GM12878 (cell line): ENCODE data around the gene SULT2B1. TPM values are rescaled to one million over a fixed set of nuclear protein-coding genes. Genes with fewer than 3 reads are reported as not detected.

Experiments used
- ATAC-seq: fragments of 200-7000 bp; cut with Tn5 transposase; 3 replicates; pipeline ENCODE4 v1.9.1; 2020; ENCODE audit warnings: mild to moderate bottlenecking, moderate library complexity
- BruUV-seq: library from RNA; stranded (reverse); fragments of 400-500 nt; replicated peaks from 2 replicates; lab custom pipeline; 2021; lab: Mats Ljungman, UMichigan
- CTCF ChIA-PET: fragments of 300-600 bp; sonication (Branson Sonifier 250); formaldehyde crosslinking; extraction: SDS; loops from one replicate; lab custom pipeline; 2021; ENCODE audit warnings: inconsistent platforms; lab: Yijun Ruan, JAX
- POLR2A ChIA-PET: fragments of 350-600 bp; formaldehyde crosslinking; extraction: SDS; loops from one replicate; lab custom pipeline; 2021; ENCODE audit warnings: inconsistent platforms; lab: Charles Lee
- RAD21 ChIA-PET: fragments of 300-600 bp; sonication (Branson Sonifier 250); formaldehyde crosslinking; loops from one replicate; lab custom pipeline; 2023; ENCODE audit warnings: antibody characterized with exemption; ENCODE audit not compliant: unreplicated experiment; lab: Charles Lee
- SMC1A ChIA-PET: fragments of 300-600 bp; sonication (Branson Sonifier 250); formaldehyde crosslinking; loops from one replicate; lab custom pipeline; 2023; ENCODE audit not compliant: unreplicated experiment, uncharacterized antibody; lab: Charles Lee
- DNase-seq: peaks from one replicate; pipeline ENCODE4 v3.0.0-alpha.2; 2011; ENCODE audit warnings: low read depth, low spot score
- FAIRE-seq: peaks from 3 replicates; lab custom pipeline; 2011; peaks lifted over from hg19 to GRCh38; lab: Jason Lieb, UNC
- H2AFZ ChIP-seq: 2 replicates; pipeline ENCODE4 v1.6.0; 2011; ENCODE audit warnings: low read depth, low read length, control low read depth; ENCODE audit not compliant: control insufficient read depth
- H3K27ac ChIP-seq: 2 replicates; pipeline ENCODE4 v1.5.1; 2011; ENCODE audit warnings: control low read depth; ENCODE audit not compliant: control insufficient read depth, insufficient read depth
- H3K27me3 ChIP-seq, 2 experiments: replicated peaks in 1 of 2; 2 replicates each; pipeline versions ENCODE4 v1.6.0 to v1.6.1; 2011; ENCODE audit warnings: low read length in 1 of 2; ENCODE audit not compliant: control insufficient read depth in 2 of 2, insufficient read depth in 2 of 2
- H3K36me3 ChIP-seq, 2 experiments: 2 replicates each; pipeline ENCODE4 v1.5.1; 2011; ENCODE audit warnings: low read length in 1 of 2; ENCODE audit not compliant: control insufficient read depth in 2 of 2, insufficient read depth in 2 of 2
- H3K4me1 ChIP-seq: 2 replicates; pipeline ENCODE4 v1.6.1; 2011; ENCODE audit warnings: mild to moderate bottlenecking, low read length, moderate library complexity, mixed read lengths; ENCODE audit not compliant: control insufficient read depth, insufficient read depth
- H3K4me2 ChIP-seq: 2 replicates; pipeline ENCODE4 v1.6.0; 2011; ENCODE audit warnings: control low read depth; ENCODE audit not compliant: control insufficient read depth, insufficient read depth
- H3K4me3 ChIP-seq: fragments of 200-600 bp; sonication (generic); 2 replicates; pipeline ENCODE4 v1.5.1; 2016
- H3K79me2 ChIP-seq: 2 replicates; pipeline ENCODE4 v1.6.0; 2011; ENCODE audit warnings: low read length; ENCODE audit not compliant: control insufficient read depth, insufficient read depth
- H3K9ac ChIP-seq: 2 replicates; pipeline ENCODE4 v1.8.0; 2011; ENCODE audit warnings: low read length, control low read depth, mixed read lengths; ENCODE audit not compliant: control insufficient read depth, insufficient read depth
- H3K9me3 ChIP-seq: replicated peaks from 3 replicates; pipeline ENCODE4 v1.5.1; 2011; ENCODE audit warnings: mild to moderate bottlenecking, low read length; ENCODE audit not compliant: control insufficient read depth, insufficient read depth
- H4K20me1 ChIP-seq: 2 replicates; pipeline ENCODE4 v1.6.0; 2011; ENCODE audit not compliant: control insufficient read depth, insufficient read depth
- BMI1 ChIP-seq: fragments of 450-650 bp; IDR thresholded peaks from 2 replicates; pipeline ENCODE4 v1.6.1; 2016; ENCODE audit warnings: mild to moderate bottlenecking, moderate library complexity, borderline replicate concordance
- IRF3 ChIP-seq: fragments of 450-650 bp; IDR thresholded peaks from 2 replicates; pipeline ENCODE4 v1.6.1; 2014; ENCODE audit warnings: mild to moderate bottlenecking
- MEF2B ChIP-seq: fragments of 450-650 bp; IDR thresholded peaks from 2 replicates; pipeline ENCODE4 v1.6.1; 2018; ENCODE audit warnings: mild to moderate bottlenecking, moderate library complexity; ENCODE audit not compliant: partially characterized antibody, poor library complexity, severe bottlenecking
- NR2C1 ChIP-seq: fragments of 450-650 bp; IDR thresholded peaks from 2 replicates; pipeline ENCODE4 v1.6.1; 2017; ENCODE audit warnings: antibody characterized with exemption, mild to moderate bottlenecking, moderate library complexity
- POLR2AphosphoS5 ChIP-seq: IDR thresholded peaks from 2 replicates; pipeline ENCODE4 v1.6.1; 2011; ENCODE audit warnings: mild to moderate bottlenecking, low read length, inconsistent platforms
- SIX5 ChIP-seq: IDR thresholded peaks from 2 replicates; pipeline ENCODE4 v1.6.1; 2011; ENCODE audit warnings: mild to moderate bottlenecking, low read depth, low read length, moderate library complexity; ENCODE audit not compliant: severe bottlenecking
- ZNF384 ChIP-seq: IDR thresholded peaks from 2 replicates; pipeline ENCODE4 v1.6.1; 2012; ENCODE audit warnings: low read depth, mild to moderate bottlenecking, low read length, improper control_type of control experiment, borderline replicate concordance
- ZNF622 ChIP-seq: fragments of 450-650 bp; IDR thresholded peaks from 2 replicates; pipeline ENCODE4 v1.6.1; 2017; ENCODE audit warnings: mild to moderate bottlenecking, inconsistent platforms
- ZZZ3 ChIP-seq: IDR thresholded peaks from 2 replicates; pipeline ENCODE4 v1.6.1; 2011; ENCODE audit warnings: low read depth; ENCODE audit not compliant: control insufficient read depth, insufficient read length
- WGBS: methylation state at CpG from one replicate; pipeline ENCODE4 v1.1.6; 2016; ENCODE audit warnings: low lambda C conversion rate; ENCODE audit not compliant: insufficient replicate concordance, insufficient coverage; ENCODE audit errors: missing lambda C conversion rate; 5-methylcytosine and 5-hydroxymethylcytosine counted together
- in situ Hi-C: fragments of 300-500 bp; cut with MboI; formaldehyde crosslinking; loops from 9 replicates; pipeline ENCODE4 v1.14.3; 2018; ENCODE audit warnings: mixed read lengths
- intact Hi-C: fragments of 100-400 bp; cut with micrococcal nuclease; formaldehyde crosslinking; loops from one replicate; pipeline ENCODE4 v1.14.2; 2022; ENCODE audit not compliant: unreplicated experiment
- polyA plus RNA-seq, 11 experiments: library from polyadenylated mRNA; depleted of rRNA in 4 of 11; unstranded in 6 of 11; stranded (reverse) in 5 of 11; fragments of >200 nt; fragmentation: Nextera tagmentation in 4 of 11; fragmentation: Illumina TruSeq in 1 of 11; extraction: Ambion mirVana in 4 of 11; extraction: Trizol in 1 of 11; gene quantifications; 1 replicate in 1 of 11; 2 replicates in 10 of 11; pipeline versions ENCODE4 v1.2.1 to v1.2.3, GENCODE V29; 2011 to 2016; ENCODE audit warnings: inconsistent platforms in 2 of 11, missing spikeins in 2 of 11, low read depth in 1 of 11
- total RNA-seq, 4 experiments: library from RNA; depleted of rRNA in 3 of 4; stranded (reverse); fragments of >200 nt in 3 of 4; fragmentation: Illumina TruSeq in 1 of 4; extraction: Trizol in 1 of 4; gene quantifications; 2 replicates each; pipeline versions ENCODE4 v1.2.1 to v1.2.3, GENCODE V29; 2013 to 2021
- TF ChIP-seq, protein P1 (sequence below): IDR thresholded peaks from 2 replicates; pipeline ENCODE4 v1.6.1; 2011; ENCODE audit warnings: low read depth, low read length, improper control_type of control experiment, borderline replicate concordance

The SULT2B1 gene
- total and polyA plus RNA-seq, 10 of the 15 experiments (the other 5 are each of a cell fraction or from before 2014, with no cell fraction given), result 0.11 to 0.14 TPM; not detected in 8

DNA sequence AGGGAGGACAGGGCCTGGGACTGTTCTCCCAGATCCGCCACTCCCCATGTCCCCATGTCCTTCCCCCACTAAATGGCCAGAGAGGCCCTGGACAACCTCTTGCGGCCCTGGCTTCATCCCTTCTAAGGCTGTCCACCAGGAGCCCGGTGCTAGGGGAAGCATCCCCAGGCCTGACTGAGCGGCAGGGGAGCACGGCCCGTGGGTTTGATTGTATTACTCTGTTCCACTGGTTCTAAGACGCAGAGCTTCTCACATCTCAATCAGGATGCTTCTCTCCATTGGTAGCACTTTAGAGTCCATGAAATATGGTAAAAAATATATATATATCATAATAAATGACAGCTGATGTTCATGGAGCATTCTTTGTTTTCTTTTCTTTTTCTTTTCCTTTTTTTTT is 55.4 kb downstream of the SULT2B1 start:
- WGBS, result 80% methylated on average over 7 of the region's 7 CpGs
- SMC1A ChIA-PET, result no interaction called here
- RAD21 ChIA-PET, result interaction anchor here (1.0 kb wide), 1 partner anchor 23 kb away, joined by 3 read pairs; no protein-coding TSS in a partner anchor
- Histone ChIP-seq H3K4me3 (no peak overlapping the region), H2AFZ (no peak overlapping the region), H3K27me3 (no peaks in the 10 kb centered on the region), H3K79me2 (no peaks in the 10 kb centered on the region), H3K27ac (no peak overlapping the region), H3K4me1 (no peaks in the 10 kb centered on the region), H3K9me3 (no peaks in the 10 kb centered on the region), H4K20me1 (no peaks in the 10 kb centered on the region), H3K4me2 (no peak overlapping the region), H3K9ac (no peak overlapping the region), H3K36me3 (no peaks in the 10 kb centered on the region)
- intact Hi-C loops (no loop called here), in situ Hi-C loops (no loop called here)
- TF ChIP-seq MEF2B, result no peak
- TF ChIP-seq BMI1, result no peak
- TF ChIP-seq IRF3, result no peak
- no peak for TF ChIP-seq POLR2AphosphoS5
- TF ChIP-seq NR2C1, result no peak
- no peak for TF ChIP-seq ZZZ3
- TF ChIP-seq, protein P1, sequence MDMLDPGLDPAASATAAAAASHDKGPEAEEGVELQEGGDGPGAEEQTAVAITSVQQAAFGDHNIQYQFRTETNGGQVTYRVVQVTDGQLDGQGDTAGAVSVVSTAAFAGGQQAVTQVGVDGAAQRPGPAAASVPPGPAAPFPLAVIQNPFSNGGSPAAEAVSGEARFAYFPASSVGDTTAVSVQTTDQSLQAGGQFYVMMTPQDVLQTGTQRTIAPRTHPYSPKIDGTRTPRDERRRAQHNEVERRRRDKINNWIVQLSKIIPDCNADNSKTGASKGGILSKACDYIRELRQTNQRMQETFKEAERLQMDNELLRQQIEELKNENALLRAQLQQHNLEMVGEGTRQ, result no peak
- no peak for TF ChIP-seq ZNF384
- TF ChIP-seq ZNF622, result no peak
- TF ChIP-seq SIX5, result no peak
- FAIRE-seq, result no peak
- no peak for DNase-seq
- BruUV-seq, result no TSS peak
- CTCF ChIA-PET, result interaction anchor here (2.0 to 2.7 kb wide), 4 partner anchors 10 to 22 kb away, joined by 8 to 26 read pairs (median 16); no protein-coding TSS in a partner anchor
- ATAC-seq, result no peak
- POLR2A ChIA-PET, result no interaction called here
